GM20431 (cell line): ENCODE data around the gene STX7.

ENCODE experiments used
- in situ Hi-C: fragments of 300-500 bp; cut with MseI, MboI; formaldehyde crosslinking; loops from one replicate; pipeline ENCODE4 v1.15.0; 2020; ENCODE audit warnings: low sequenced_read_pairs; ENCODE audit not compliant: unreplicated experiment

Gene STX7

GRCh38 chr6:132511210-132511830, 1.6 kb downstream of the STX7 start:
- in situ Hi-C loops, result no loop called here

- in situ Hi-C loops, result no loop called here
Measured at GRCh38 chr6:132506869-132507808, 5.8 kb downstream of the STX7 start.

- in situ Hi-C loops, result no loop called here
Measured at GRCh38 chr6:132506461-132506860, 6.5 kb downstream of the STX7 start.

- in situ Hi-C loops, result no loop called here
Measured at GRCh38 chr6:132505158-132505557, 7.8 kb downstream of the STX7 start.

GRCh38 chr6:132504757-132505156, 8.2 kb downstream of the STX7 start:
- in situ Hi-C loops, result no loop called here

GRCh38 chr6:132499757-132500156, 13.2 kb downstream of the STX7 start:
- in situ Hi-C loops, result no loop called here

- in situ Hi-C loops, result no loop called here
Measured at GRCh38 chr6:132498638-132499037, 14.3 kb downstream of the STX7 start.

GRCh38 chr6:132496519-132497180, 16.3 kb downstream of the STX7 start:
- in situ Hi-C loops, result no loop called here

- in situ Hi-C loops, result no loop called here
Measured at GRCh38 chr6:132495604-132496079, 17.3 kb downstream of the STX7 start.

GRCh38 chr6:132494954-132495353, 18.0 kb downstream of the STX7 start:
- in situ Hi-C loops, result no loop called here

- in situ Hi-C loops, result no loop called here
Measured at GRCh38 chr6:132491881-132492280, 21.0 kb downstream of the STX7 start.

GRCh38 chr6:132491303-132491702, 21.6 kb downstream of the STX7 start:
- in situ Hi-C loops, result no loop called here

- in situ Hi-C loops, result no loop called here
Measured at GRCh38 chr6:132490478-132491204, 22.3 kb downstream of the STX7 start.

GRCh38 chr6:132490024-132490423, 22.9 kb downstream of the STX7 start:
- in situ Hi-C loops, result no loop called here

GRCh38 chr6:132489376-132489775, 23.5 kb downstream of the STX7 start:
- in situ Hi-C loops, result no loop called here

- in situ Hi-C loops, result no loop called here
Measured at GRCh38 chr6:132487762-132488161, 25.2 kb downstream of the STX7 start.

- in situ Hi-C loops, result no loop called here
Measured at GRCh38 chr6:132484680-132485018, 28.3 kb downstream of the STX7 start.

- in situ Hi-C loops, result no loop called here
Measured at GRCh38 chr6:132483779-132484679, 28.9 kb downstream of the STX7 start.

- in situ Hi-C loops, result no loop called here
Measured at GRCh38 chr6:132482581-132482980, 30.3 kb downstream of the STX7 start.
